ENCODE data around the gene SLC27A1. TPM values are rescaled to one million over a fixed set of nuclear protein-coding genes. Genes with fewer than 3 reads are reported as not detected.
A peak's percentile ranks its signal among the peaks of the same experiment; 100 is the strongest.

SLC27A1 gene
- total RNA-seq, 1 donor from 2014 or later: 22.1 TPM

DNA sequence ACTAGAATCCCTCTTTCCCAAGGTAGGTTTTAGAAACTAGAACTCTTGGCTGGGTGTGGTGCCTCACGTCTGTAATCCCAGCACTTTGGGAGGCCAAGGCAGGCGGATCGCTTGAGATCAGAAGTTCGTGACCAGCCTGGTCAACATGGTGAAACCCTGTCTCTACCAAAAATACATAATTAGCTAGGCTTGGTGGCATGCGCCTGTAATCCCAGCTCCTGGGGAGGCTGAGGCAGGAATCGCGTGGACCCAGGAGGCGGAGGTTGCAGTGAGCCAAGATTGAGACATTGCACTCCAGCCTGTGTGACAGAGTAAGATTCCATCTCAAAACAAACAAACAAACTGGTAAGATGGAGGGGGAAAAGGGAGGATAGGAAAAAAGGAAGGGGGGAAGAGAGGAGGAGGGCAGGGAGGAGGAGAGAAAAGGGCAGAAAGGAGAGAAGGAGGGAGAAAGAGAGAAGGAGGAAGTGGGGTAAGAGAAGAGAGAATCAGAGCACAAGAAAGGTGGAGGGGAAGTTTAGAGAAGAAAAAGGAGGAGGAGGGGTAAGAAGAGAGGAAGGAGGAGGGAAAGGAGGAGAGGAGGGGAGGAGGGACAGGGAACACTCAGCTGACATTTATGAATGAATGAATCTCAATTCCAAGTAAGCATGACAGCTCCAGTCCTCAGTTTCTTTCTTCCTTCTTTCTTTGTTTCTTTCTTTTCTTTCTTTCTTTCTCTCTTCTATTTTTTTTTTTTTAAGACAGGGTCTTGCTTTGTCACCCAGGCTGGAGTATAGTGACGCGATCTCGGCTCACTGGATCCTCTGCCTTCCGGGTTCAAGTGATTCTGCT lies 2.6 kb upstream of the SLC27A1 start:
- Histone ChIP-seq H3K27ac (peak overlapping the region; percentile 93), H3K4me3 (no peak overlapping the region), H3K36me3 (no peaks in the 10 kb centered on the region), H3K4me1 (peaks cover 26% of the 10 kb centered on the region), H3K9me3 (no peaks in the 10 kb centered on the region), H3K27me3 (no peaks in the 10 kb centered on the region)
- no peak for TF ChIP-seq POLR2A (IDR thresholded peaks at IDR 0.05)
- TF ChIP-seq, protein P1, sequence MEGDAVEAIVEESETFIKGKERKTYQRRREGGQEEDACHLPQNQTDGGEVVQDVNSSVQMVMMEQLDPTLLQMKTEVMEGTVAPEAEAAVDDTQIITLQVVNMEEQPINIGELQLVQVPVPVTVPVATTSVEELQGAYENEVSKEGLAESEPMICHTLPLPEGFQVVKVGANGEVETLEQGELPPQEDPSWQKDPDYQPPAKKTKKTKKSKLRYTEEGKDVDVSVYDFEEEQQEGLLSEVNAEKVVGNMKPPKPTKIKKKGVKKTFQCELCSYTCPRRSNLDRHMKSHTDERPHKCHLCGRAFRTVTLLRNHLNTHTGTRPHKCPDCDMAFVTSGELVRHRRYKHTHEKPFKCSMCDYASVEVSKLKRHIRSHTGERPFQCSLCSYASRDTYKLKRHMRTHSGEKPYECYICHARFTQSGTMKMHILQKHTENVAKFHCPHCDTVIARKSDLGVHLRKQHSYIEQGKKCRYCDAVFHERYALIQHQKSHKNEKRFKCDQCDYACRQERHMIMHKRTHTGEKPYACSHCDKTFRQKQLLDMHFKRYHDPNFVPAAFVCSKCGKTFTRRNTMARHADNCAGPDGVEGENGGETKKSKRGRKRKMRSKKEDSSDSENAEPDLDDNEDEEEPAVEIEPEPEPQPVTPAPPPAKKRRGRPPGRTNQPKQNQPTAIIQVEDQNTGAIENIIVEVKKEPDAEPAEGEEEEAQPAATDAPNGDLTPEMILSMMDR (IDR thresholded peaks at IDR 0.05): no peak
- TF ChIP-seq POLR2AphosphoS5 (IDR thresholded peaks at IDR 0.05; ENCODE audit: insufficient read depth in 1 of 2, low read depth in 1 of 2): no peak
- intact Hi-C loops (cut with DNase I): no loop called here
- no peak for DNase-seq (ENCODE audit: extremely low spot score in 2 of 2)

DNA sequence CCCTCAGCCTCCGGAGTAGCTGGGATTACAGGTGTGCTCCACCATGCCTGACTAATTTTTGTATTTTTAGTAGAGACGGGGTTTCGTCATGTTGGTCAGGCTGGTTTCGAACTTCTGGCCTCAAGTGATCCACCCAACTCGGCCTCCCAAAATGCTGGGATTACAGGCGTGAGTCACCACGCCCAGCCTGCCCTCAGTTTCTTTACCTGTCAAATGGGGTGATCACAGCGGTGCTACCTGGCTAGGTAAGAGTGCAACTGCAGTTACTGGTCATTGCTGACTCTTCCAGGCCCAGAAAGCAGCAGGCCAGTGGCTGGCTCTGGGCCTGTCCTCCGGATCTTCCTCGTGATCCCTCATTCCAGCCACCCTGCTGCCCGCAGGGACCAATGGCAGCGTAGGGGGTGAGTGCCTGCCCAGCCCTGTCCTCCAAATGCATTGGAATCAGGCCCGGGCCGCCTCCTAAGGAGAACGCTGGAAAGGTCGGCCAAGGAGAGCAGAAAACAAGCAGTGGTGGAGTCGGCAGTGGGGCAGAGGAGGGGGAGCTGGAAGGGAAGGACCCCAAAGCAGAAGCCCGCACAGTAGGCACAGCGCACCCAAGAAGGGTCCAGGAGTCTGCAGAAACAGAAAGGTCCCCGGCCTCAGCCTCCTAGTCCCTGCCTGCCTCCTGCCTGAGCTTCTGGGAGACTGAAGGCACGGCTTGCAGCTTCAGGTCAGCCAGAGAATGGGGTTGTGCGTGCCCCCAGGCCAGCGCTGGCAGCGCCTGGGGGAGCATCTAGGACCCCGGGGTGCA lies 1.8 kb upstream of the SLC27A1 start:
- DNase-seq (ENCODE audit: extremely low spot score in 2 of 2): peak in 1 of 2 donors; percentile 89
- Histone ChIP-seq H3K36me3 (no peaks in the 10 kb centered on the region), H3K4me3 (peak overlapping the region; percentile 82 to 94), H3K9me3 (no peaks in the 10 kb centered on the region), H3K27ac (peak overlapping the region; percentile 93), H3K4me1 (peaks cover 26% of the 10 kb centered on the region), H3K27me3 (no peaks in the 10 kb centered on the region)
- TF ChIP-seq POLR2AphosphoS5 (IDR thresholded peaks at IDR 0.05; ENCODE audit: insufficient read depth in 1 of 2, low read depth in 1 of 2) (no peak), POLR2A (IDR thresholded peaks at IDR 0.05) (no peak)
- TF ChIP-seq, protein P1 (IDR thresholded peaks at IDR 0.05): no peak
- intact Hi-C loops (cut with DNase I): no loop called here

DNA sequence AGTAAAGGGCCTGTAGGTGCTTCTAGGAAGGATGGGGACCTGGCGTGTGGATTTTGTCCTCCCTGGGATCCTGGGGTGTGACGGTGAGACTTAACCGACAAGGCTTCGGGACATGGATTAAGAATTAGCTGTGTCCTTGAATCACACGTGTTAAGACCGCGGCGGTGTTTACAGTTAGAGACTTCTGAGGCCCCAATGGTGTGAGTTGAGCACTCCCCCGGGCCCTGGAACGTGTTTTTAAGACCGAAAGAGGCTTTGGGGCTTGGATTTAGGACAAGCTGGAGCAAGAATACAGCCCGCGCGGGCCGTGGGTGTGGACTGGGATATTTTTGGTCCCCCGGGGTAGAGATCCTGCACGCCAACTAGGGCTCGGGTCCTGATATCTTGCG lies 1.2 kb upstream of the SLC27A1 start:
- intact Hi-C loops (cut with DNase I): no loop called here
- no peak for TF ChIP-seq POLR2AphosphoS5 (IDR thresholded peaks at IDR 0.05; ENCODE audit: insufficient read depth in 1 of 2, low read depth in 1 of 2)
- TF ChIP-seq POLR2A (IDR thresholded peaks at IDR 0.05): no peak
- TF ChIP-seq, protein P1 (IDR thresholded peaks at IDR 0.05): no peak

DNA sequence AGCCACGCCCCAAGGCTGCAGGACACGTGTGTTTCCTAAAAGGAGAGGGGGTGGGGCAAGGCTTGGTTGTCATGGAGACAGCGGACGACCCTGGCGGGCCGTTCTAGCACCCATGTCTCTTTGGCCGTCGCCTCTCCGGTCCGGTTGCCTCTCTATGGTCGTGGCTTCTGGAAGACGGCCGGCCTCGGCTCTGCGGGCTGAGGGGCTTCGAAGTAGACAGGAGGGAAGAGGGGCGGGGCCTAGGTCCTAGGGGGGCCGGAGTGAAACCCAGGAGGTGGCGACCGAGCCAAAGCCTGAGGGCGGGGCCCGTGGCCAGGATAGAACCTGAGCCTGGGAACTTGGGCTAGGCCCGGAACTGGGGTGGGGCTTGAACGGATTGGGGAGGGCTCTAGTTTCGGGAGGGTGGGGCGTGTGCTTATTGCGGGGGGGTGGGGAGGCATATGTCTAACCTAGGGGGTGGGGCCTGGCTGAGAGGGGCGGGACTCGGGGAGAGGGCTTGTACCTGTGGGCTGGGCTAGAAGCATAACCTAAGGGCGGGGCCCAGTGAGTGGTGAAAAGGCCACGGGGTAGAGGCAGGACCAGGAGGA lies 750 bp upstream of the SLC27A1 start:
- Histone ChIP-seq H3K27me3 (no peaks in the 10 kb centered on the region), H3K4me1 (peaks cover 26% of the 10 kb centered on the region), H3K9me3 (no peaks in the 10 kb centered on the region), H3K27ac (peak overlapping the region; percentile 93), H3K4me3 (peak overlapping the region; percentile 82 to 94), H3K36me3 (no peaks in the 10 kb centered on the region)
- DNase-seq (ENCODE audit: extremely low spot score in 2 of 2): peak in 1 of 2 donors; percentile 99
- intact Hi-C loops (cut with DNase I): no loop called here
- TF ChIP-seq POLR2AphosphoS5 (IDR thresholded peaks at IDR 0.05; ENCODE audit: insufficient read depth in 1 of 2, low read depth in 1 of 2) (peak; percentile 55 to 70), POLR2A (IDR thresholded peaks at IDR 0.05) (no peak)
- TF ChIP-seq, protein P1 (IDR thresholded peaks at IDR 0.05): no peak

More for the DNA sequence above, 1.2 kb upstream of the SLC27A1 start:
- H3K27ac ChIP-seq: peak overlapping the region; percentile 93
- DNase-seq (ENCODE audit: extremely low spot score in 2 of 2): no peak
- no peaks in the 10 kb centered on the region for H3K36me3 ChIP-seq
- no peaks in the 10 kb centered on the region for H3K27me3 ChIP-seq
- H3K4me3 ChIP-seq: peak overlapping the region; percentile 82 to 94
- peaks cover 26% of the 10 kb centered on the region for H3K4me1 ChIP-seq
- no peaks in the 10 kb centered on the region for H3K9me3 ChIP-seq

Measured in vagina (tissue), 2 donors.